ENCODE results near the gene ACACA.

GRCh38 chr17:37317867-37318266, 88.8 kb downstream of the ACACA start:
- TF ChIP-seq CTCF (conservative IDR thresholded peaks at IDR 0.05; ENCODE audit: low read length) (no peak), EZH2phosphoT487 (IDR thresholded peaks at IDR 0.05; ENCODE audit: borderline replicate concordance) (no peak)

Measured in Loucy (cell line).